H1 (cell line): ENCODE data around the gene ALPK3.

ENCODE experiments used
- CHD1 ChIP-seq: IDR thresholded peaks from 2 replicates; pipeline ENCODE4 v1.6.1; 2012; ENCODE audit warnings: low read depth, low read length, improper control_type of control experiment
- EGR1 ChIP-seq: IDR thresholded peaks from 2 replicates; pipeline ENCODE4 v1.6.1; 2011; ENCODE audit warnings: low read depth, low read length, borderline replicate concordance
- EP300 ChIP-seq, 2 experiments: IDR thresholded peaks; 1 replicate in 1 of 2; 2 replicates in 1 of 2; pipeline ENCODE4 v1.6.1; 2011 to 2012; ENCODE audit warnings: low read depth in 2 of 2, low read length in 2 of 2, mild to moderate bottlenecking in 2 of 2, borderline replicate concordance in 1 of 2, inconsistent platforms in 1 of 2, moderate library complexity in 1 of 2
- GTF2F1 ChIP-seq: IDR thresholded peaks from 2 replicates; pipeline ENCODE4 v1.6.1; 2012; ENCODE audit warnings: low read depth, low read length, improper control_type of control experiment, borderline replicate concordance
- JUND ChIP-seq: IDR thresholded peaks from 2 replicates; pipeline ENCODE4 v1.6.1; 2011; ENCODE audit warnings: mild to moderate bottlenecking, improper control_type of control experiment, low read length
- POLR2A ChIP-seq, 2 experiments: IDR thresholded peaks; 1 replicate in 1 of 2; 2 replicates in 1 of 2; pipeline ENCODE4 v1.6.1; 2011; ENCODE audit warnings: low read depth in 2 of 2, low read length in 2 of 2, mild to moderate bottlenecking in 2 of 2; ENCODE audit errors: control extremely low read depth in 1 of 2
- POLR2AphosphoS5 ChIP-seq: IDR thresholded peaks from 2 replicates; pipeline ENCODE4 v1.6.1; 2011; ENCODE audit warnings: low read depth, low read length
- SUZ12 ChIP-seq: fragments of 200-600 bp; sonication (generic); IDR thresholded peaks from 2 replicates; pipeline ENCODE4 v1.6.1; 2012; ENCODE audit warnings: mild to moderate bottlenecking, inconsistent platforms, low read length, moderate library complexity, mixed read lengths
- TF ChIP-seq, protein P1 (sequence below), 3 experiments: IDR thresholded peaks; 1 replicate in 2 of 3; 2 replicates in 1 of 3; pipeline versions ENCODE4 v1.5.1 to v1.6.1; 2011; ENCODE audit warnings: low read length in 3 of 3, mild to moderate bottlenecking in 3 of 3, inconsistent platforms in 2 of 3, low read depth in 1 of 3, moderate library complexity in 1 of 3; ENCODE audit not compliant: insufficient read depth in 1 of 3; ENCODE audit errors: control extremely low read depth in 1 of 3

DNA sequence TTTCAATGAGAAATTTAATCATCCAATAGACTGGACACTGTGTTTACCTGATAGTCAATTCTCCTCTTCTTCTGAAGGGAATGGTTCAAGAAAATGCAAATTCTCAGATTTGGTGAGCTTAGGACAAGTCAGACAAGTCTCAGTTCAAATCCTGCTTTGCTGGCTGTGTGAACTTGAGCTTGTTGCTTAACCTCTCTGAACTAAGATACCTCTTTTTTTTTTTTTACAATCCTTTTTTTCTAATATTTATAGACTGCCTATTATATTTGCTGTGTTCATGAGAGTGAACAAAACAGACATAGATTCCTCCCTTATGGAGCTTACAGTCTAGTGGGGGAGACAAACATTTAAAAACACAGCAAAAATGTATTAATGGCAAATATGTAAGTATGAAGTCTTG is 59.1 kb downstream of the ALPK3 start:
- TF ChIP-seq EP300 (IDR thresholded peaks at IDR 0.05; ENCODE audit: borderline replicate concordance in 1 of 2, low read depth in 2 of 2, low read length in 2 of 2) (no peak), CHD1 (no peak), SUZ12 (no peak), EGR1 (no peak), GTF2F1 (no peak), JUND (no peak), POLR2A (IDR thresholded peaks at IDR 0.05; ENCODE audit: control extremely low read depth in 1 of 2, low read depth in 2 of 2, low read length in 2 of 2) (no peak), POLR2AphosphoS5 (no peak)
- TF ChIP-seq, protein P1, sequence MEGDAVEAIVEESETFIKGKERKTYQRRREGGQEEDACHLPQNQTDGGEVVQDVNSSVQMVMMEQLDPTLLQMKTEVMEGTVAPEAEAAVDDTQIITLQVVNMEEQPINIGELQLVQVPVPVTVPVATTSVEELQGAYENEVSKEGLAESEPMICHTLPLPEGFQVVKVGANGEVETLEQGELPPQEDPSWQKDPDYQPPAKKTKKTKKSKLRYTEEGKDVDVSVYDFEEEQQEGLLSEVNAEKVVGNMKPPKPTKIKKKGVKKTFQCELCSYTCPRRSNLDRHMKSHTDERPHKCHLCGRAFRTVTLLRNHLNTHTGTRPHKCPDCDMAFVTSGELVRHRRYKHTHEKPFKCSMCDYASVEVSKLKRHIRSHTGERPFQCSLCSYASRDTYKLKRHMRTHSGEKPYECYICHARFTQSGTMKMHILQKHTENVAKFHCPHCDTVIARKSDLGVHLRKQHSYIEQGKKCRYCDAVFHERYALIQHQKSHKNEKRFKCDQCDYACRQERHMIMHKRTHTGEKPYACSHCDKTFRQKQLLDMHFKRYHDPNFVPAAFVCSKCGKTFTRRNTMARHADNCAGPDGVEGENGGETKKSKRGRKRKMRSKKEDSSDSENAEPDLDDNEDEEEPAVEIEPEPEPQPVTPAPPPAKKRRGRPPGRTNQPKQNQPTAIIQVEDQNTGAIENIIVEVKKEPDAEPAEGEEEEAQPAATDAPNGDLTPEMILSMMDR (IDR thresholded peaks at IDR 0.05; ENCODE audit: control extremely low read depth in 1 of 3, insufficient read depth in 1 of 3, low read depth in 1 of 3, low read length in 3 of 3) = no peak
